Activated CD4-positive, alpha-beta T cell treated with anti-CD3 and anti-CD28 coated beads, Interleukin-2, Interleukin-4, amounts not matched to agents 100 ng/mL and 50 ng/mL, durations not matched to agents 16 hours and 8 hours (primary cell): ENCODE results near the gene RER1.

Experiments
- DNase-seq: peaks from one replicate; pipeline ENCODE4 v3.0.0-alpha.2; 2020; ENCODE audit warnings: low spot score

Gene RER1

GRCh38 chr1:2407166-2407990 lies 15.7 kb downstream of the RER1 start:
- DNase-seq = no peak

DNA sequence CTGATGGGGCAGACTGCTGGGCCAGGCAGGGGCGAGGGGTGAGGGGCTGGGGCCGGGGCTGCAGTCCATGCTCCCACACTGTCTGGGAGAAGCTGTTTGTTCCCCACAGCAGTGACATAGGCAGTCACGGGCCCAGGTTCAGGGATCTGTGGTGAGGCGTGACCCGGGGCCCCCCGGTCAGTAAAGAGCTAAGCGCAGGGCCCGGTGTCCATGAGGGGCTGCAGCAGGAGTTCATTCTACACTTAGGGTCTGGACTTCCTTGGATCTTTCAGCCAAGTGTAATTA lies 16.3 kb downstream of the RER1 start:
- no peak for DNase-seq

- no peak for DNase-seq
Measured at GRCh38 chr1:2408456-2408855, 16.8 kb downstream of the RER1 start.

- no peak for DNase-seq
Measured at GRCh38 chr1:2408859-2409276, 17.2 kb downstream of the RER1 start.

GRCh38 chr1:2409745-2410144 lies 18.1 kb downstream of the RER1 start:
- no peak for DNase-seq

DNA sequence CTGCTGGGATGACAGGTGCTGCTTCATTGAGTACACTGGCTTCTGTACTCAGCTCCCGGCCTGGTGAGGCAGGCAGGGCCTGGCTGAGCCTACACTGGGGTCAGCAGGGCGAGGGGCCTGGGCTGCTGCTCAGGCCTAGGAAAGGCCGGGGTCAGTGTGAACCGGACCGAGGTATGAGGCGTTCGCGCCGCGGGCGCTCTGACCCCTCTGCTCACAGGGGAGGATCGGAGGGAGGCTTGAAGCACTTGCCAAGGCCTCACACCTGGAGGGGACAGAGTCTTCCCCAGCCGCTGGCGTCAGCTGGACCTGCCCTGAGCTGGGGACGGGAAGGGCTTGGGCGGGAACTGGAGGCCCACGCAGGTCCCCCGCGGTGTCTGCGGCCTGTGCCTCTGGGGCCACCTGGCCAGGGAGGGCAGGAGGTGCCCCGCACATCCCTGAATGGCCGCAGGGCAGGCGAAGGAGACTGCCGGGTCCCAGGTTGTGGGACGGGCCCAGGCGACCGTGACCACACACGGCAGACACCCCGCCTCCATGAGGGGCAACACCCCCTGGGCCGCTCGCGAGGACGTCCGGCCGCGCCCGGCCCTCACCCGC lies 20.3 kb downstream of the RER1 start:
- DNase-seq = peak; percentile 24

GRCh38 chr1:2412395-2412772 lies 20.7 kb downstream of the RER1 start, which contains the start of gene PEX10:
Gene PEX10, minus strand, starts transcription at chr1:2412564. Its CDS starts 62 bp downstream, at chr1:2412502.
- DNase-seq = peak; percentile 98

DNA sequence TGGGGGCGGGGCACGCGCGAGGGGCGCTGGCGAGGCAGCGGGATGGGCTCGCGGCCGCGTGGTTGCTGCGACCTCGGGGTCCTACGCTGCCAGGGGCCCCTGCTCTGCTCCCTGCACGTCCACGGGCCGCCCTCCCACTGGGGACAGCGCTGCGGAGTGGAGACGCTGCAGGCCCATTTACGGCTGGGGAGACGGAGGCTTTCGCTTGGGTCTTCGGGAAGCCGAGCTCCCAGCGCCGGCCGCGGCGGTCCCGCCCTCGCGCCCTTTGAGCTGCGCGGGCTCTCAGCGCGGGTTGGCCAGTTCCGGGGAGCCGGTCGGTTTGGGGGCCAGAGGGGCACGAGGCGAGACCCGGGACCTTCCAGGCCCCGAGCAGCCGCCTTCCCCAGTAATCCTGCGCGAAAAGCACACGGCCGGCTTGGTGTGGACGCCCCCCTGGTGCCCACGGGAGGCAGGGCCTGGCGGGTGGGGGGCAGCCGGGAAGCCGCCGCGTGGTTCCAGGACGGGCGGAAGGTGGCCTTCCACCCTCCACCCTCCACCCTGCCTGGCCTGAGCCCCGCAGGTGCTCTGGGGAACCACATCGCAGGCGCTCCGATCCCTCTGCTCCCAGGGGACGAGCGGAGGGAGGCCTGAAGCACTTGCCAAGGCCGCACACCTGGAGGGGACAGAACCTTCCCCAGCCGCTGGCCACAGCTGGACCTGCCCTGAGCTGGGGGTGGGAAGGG lies 21.3 kb downstream of the RER1 start:
- DNase-seq = peak; percentile 11

GRCh38 chr1:2413495-2414296 lies 22.1 kb downstream of the RER1 start:
- peak; percentile 11 for DNase-seq

GRCh38 chr1:2414297-2414958 lies 22.8 kb downstream of the RER1 start:
- DNase-seq = peak; percentile 75

- no peak for DNase-seq
Measured at GRCh38 chr1:2415337-2415736, 23.7 kb downstream of the RER1 start.

DNA sequence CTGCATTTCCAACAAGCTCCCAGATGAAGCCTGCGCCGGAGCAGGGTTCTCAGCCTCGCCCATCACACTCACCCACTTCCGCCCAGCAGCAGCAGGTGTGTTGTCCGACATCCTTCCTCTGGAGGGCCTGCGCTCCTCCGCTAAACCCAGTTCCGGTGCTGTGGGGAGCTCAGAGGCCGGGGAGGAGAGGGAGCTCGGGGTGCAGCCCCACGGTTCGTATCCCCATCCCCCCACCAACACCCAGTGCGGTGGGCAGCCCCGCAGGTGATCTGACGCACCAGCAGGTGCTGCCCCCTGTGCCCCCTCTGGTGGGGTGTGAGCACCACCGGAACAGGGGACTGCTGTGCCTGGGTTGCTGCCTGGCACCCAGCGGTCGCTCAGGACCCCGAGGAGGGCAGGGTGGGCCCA lies 24.2 kb downstream of the RER1 start:
- DNase-seq = peak; percentile 58

GRCh38 chr1:2416403-2416802 lies 24.8 kb downstream of the RER1 start:
- DNase-seq = peak; percentile 30

DNA sequence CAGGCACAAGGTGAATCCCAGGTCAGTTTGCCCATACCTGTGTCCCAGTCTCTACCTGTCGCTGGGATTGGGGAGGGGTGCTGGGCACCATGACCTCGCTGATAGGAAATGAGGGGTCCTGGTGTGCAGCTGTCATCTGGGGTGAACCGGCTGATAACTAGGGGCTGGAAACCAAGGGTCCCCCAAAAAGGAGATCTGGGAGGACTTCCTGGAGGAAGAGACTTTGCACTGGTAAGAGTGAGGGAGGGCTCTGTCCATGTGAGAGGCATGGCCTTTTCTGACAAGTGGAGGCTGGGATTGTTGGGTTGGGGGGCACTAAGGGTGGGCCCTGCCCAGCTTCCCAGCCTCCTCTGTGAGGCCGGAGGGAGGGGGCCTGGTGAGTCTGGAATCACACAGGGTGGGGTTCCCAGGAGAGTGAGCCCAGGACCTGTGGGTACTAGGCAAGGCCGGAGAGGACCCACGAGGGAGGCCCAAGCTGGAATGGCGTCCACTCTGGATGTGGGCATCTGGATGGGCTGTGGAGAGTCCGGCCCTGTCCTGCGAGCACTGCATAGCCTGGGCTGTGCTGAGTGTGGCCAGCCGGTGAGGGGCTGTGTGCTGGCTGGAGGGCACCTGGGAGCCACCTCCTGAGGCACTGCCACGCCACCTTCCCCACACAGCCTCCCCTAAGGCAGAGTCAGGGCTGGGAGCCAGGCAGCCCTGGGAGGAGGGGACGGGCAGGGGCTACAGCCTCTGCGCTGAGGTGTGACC lies 25.6 kb downstream of the RER1 start:
- DNase-seq = no peak

DNA sequence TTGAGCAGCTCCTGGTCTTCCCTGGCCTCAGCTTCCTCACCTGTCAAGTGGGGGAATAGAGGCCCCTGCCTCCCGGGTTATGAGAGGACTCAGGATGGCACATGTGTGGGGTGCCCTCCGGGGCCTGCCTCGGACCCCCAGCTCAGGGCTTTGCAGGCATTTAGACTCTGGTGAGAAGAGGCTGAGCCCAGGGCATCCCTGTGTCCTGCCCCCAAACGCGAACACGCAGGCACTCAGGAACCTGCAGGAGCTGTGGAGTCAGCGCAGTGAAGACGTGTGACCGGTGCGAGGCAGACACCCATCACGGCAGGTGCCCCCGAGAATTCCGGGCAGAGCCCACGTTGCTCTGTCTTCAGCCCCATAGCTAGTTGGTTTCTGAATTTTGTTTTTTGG lies 26.2 kb downstream of the RER1 start:
- DNase-seq = no peak

DNA sequence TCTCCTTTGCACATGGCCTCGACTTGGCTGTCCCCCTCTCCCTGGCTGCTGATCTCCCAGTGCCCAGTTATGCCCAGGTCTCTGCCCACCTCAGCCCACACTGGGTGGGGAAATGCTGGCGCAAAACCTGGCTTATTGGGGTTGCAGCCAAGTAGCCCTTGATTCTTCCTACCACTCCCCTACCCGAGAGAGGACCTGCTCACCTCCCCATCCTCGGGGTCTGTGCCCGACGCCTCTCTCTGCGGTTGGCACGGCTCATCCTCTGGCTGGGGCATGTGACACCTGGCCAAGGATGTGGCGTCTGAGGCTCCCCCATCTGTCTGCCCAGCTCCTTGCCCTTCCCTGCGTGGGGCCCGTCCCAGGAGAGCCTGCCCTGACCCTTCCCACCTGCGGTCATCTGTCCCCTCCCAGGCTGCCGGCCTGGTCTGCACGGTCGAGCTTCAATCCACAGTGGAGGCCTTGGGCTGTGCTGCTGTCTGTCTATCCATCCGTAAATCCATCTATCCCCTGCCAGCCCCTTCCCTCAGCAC lies 27.2 kb downstream of the RER1 start:
- DNase-seq = no peak

GRCh38 chr1:2419416-2419815 lies 27.8 kb downstream of the RER1 start:
- DNase-seq = no peak

GRCh38 chr1:2422523-2422922 lies 30.9 kb downstream of the RER1 start:
- no peak for DNase-seq

DNA sequence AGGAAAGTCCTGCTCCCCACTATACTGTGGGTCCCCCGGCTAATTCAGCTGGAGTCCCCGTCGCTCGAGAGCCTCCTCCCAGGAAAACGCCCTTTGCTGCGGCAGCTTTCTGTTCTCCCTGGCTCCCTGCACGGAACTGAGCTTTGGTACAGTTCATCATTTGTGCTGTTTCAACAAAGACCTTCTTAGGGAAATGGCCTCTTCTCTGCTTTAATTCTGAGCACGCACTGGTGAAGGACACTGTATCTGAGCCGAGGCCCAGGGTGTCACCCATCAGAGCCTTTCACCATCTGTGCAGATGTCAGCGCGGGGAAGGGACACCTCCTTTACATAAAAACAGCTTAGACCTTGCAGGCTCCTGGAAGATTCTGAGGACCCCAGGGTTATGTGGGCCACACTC lies 34.3 kb downstream of the RER1 start:
- no peak for DNase-seq

DNA sequence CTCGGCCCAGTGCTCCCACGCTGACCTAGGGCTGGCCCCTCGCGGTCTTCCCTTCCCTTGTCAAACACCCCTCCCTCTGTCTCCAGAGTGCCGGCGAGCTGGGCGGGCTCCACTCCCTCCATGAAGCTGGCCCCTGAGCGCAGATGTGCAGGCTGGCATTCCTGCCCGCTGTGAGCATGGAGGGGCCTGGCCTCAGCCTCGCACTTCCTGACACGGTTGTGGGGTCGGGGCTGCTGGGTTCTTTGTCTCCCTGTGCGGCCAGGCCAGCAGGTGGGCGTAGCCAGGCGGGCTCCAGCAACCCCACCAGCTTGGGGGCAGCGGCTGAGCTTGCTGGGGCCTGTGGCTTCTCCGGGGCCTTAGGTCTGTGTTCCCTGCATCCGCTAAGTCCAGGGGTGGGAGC lies 34.9 kb downstream of the RER1 start:
- no peak for DNase-seq

GRCh38 chr1:2427051-2427450 lies 35.4 kb downstream of the RER1 start:
- DNase-seq = no peak
